ENCODE results near the gene GHRHR.

- TF ChIP-seq, protein P1, sequence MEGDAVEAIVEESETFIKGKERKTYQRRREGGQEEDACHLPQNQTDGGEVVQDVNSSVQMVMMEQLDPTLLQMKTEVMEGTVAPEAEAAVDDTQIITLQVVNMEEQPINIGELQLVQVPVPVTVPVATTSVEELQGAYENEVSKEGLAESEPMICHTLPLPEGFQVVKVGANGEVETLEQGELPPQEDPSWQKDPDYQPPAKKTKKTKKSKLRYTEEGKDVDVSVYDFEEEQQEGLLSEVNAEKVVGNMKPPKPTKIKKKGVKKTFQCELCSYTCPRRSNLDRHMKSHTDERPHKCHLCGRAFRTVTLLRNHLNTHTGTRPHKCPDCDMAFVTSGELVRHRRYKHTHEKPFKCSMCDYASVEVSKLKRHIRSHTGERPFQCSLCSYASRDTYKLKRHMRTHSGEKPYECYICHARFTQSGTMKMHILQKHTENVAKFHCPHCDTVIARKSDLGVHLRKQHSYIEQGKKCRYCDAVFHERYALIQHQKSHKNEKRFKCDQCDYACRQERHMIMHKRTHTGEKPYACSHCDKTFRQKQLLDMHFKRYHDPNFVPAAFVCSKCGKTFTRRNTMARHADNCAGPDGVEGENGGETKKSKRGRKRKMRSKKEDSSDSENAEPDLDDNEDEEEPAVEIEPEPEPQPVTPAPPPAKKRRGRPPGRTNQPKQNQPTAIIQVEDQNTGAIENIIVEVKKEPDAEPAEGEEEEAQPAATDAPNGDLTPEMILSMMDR (IDR thresholded peaks at IDR 0.05): peak; percentile 82 to 96 (median 88)
- no peak for TF ChIP-seq POLR2A (IDR thresholded peaks at IDR 0.05)
Measured at GRCh38 chr7:30983042-30983913, 19.5 kb downstream of the GHRHR start.

All from esophagus squamous epithelium (tissue), 4 donors.